SK-N-SH treated with all-trans-retinoic acid at 6 μM for 48 hours (cell line): ENCODE measurements around the gene CLDN15.
A peak's percentile ranks its signal among the peaks of the same experiment; 100 is the strongest.

Source experiments
- ATAC-seq: fragments of 200-7000 bp; cut with Tn5 transposase; 3 replicates; pipeline ENCODE4 v1.9.1; 2020; ENCODE audit warnings: mild to moderate bottlenecking, moderate library complexity
- ARNTL ChIP-seq: fragments of 450-650 bp; formaldehyde crosslinking; IDR thresholded peaks from 2 replicates; pipeline ENCODE4 v1.5.0; 2020; ENCODE audit warnings: low read depth, mild to moderate bottlenecking, moderate library complexity, borderline replicate concordance
- BACH2 ChIP-seq: fragments of 250-450 bp; sonication (Bioruptor Pico); IDR thresholded peaks from 2 replicates; pipeline ENCODE4 v1.9.0; 2021; ENCODE audit warnings: mild to moderate bottlenecking, borderline replicate concordance
- CREB5 ChIP-seq: fragments of 250-450 bp; sonication (Bioruptor Pico); IDR thresholded peaks from 2 replicates; pipeline ENCODE4 v1.5.1; 2020; ENCODE audit warnings: low read depth, mild to moderate bottlenecking, moderate library complexity
- CSRNP3 ChIP-seq: fragments of 250-450 bp; sonication (Bioruptor Pico); IDR thresholded peaks from 2 replicates; pipeline ENCODE4 v1.5.1; 2021; ENCODE audit warnings: mild to moderate bottlenecking, moderate library complexity
- ESRRG ChIP-seq: fragments of 250-450 bp; sonication (Bioruptor Pico); IDR thresholded peaks from 2 replicates; pipeline ENCODE4 v1.6.1; 2021; ENCODE audit warnings: mild to moderate bottlenecking
- GLIS3 ChIP-seq: fragments of 250-450 bp; sonication (Bioruptor Pico); IDR thresholded peaks from 2 replicates; pipeline ENCODE4 v1.5.0; 2020; ENCODE audit warnings: mild to moderate bottlenecking, moderate library complexity
- OSR1 ChIP-seq: fragments of 250-450 bp; sonication (Bioruptor Pico); IDR thresholded peaks from 2 replicates; pipeline ENCODE4 v1.8.0; 2022; ENCODE audit warnings: moderate library complexity, mild to moderate bottlenecking, inconsistent platforms
- PATZ1 ChIP-seq: fragments of 250-450 bp; sonication (Bioruptor Pico); IDR thresholded peaks from 2 replicates; pipeline ENCODE4 v1.8.0; 2020; ENCODE audit warnings: mild to moderate bottlenecking, moderate library complexity, borderline replicate concordance
- PPARA ChIP-seq: fragments of 250-450 bp; sonication (Bioruptor Pico); IDR thresholded peaks from 2 replicates; pipeline ENCODE4 v1.5.0; 2020; ENCODE audit warnings: mild to moderate bottlenecking, borderline replicate concordance
- RARB ChIP-seq: fragments of 250-450 bp; sonication (Bioruptor Pico); IDR thresholded peaks from 2 replicates; pipeline ENCODE4 v1.8.0; 2021; ENCODE audit warnings: mild to moderate bottlenecking, moderate library complexity
- SNAI2 ChIP-seq: fragments of 250-450 bp; sonication (Bioruptor Pico); IDR thresholded peaks from 2 replicates; pipeline ENCODE4 v1.5.0; 2020; ENCODE audit warnings: mild to moderate bottlenecking, moderate library complexity
- TCF4 ChIP-seq: fragments of 250-450 bp; sonication (Bioruptor Pico); IDR thresholded peaks from 2 replicates; pipeline ENCODE4 v1.8.0; 2021; ENCODE audit warnings: mild to moderate bottlenecking, moderate library complexity, borderline replicate concordance
- TOX ChIP-seq: fragments of 250-450 bp; sonication (Bioruptor Pico); IDR thresholded peaks from 2 replicates; pipeline ENCODE4 v1.8.0; 2021; ENCODE audit warnings: mild to moderate bottlenecking, moderate library complexity, borderline replicate concordance
- TSHZ2 ChIP-seq: fragments of 250-450 bp; sonication (Bioruptor Pico); IDR thresholded peaks from 2 replicates; pipeline ENCODE4 v1.5.0; 2020; ENCODE audit warnings: mild to moderate bottlenecking, moderate library complexity
- ZC3H10 ChIP-seq: fragments of 250-450 bp; sonication (Bioruptor Pico); IDR thresholded peaks from 2 replicates; pipeline ENCODE4 v1.5.1; 2021; ENCODE audit warnings: mild to moderate bottlenecking, moderate library complexity
- ZFP3 ChIP-seq: fragments of 250-450 bp; sonication (Bioruptor Pico); IDR thresholded peaks from 2 replicates; pipeline ENCODE4 v1.5.0; 2020; ENCODE audit warnings: mild to moderate bottlenecking, moderate library complexity
- ZFP30 ChIP-seq: fragments of 450-650 bp; formaldehyde crosslinking; IDR thresholded peaks from 2 replicates; pipeline ENCODE4 v1.5.0; 2022; ENCODE audit warnings: mild to moderate bottlenecking, moderate library complexity
- ZNF565 ChIP-seq: fragments of 450-650 bp; formaldehyde crosslinking; conservative IDR thresholded peaks from 2 replicates; pipeline ENCODE4 v1.5.0; 2020; ENCODE audit warnings: low read depth, mild to moderate bottlenecking, moderate library complexity
- ZNF70 ChIP-seq: fragments of 450-650 bp; formaldehyde crosslinking; IDR thresholded peaks from 2 replicates; pipeline ENCODE4 v1.5.0; 2020; ENCODE audit warnings: mild to moderate bottlenecking, moderate library complexity
- ZNF8 ChIP-seq: fragments of 450-650 bp; formaldehyde crosslinking; IDR thresholded peaks from 2 replicates; pipeline ENCODE4 v1.5.0; 2020; ENCODE audit warnings: mild to moderate bottlenecking, moderate library complexity

CLDN15 gene

GRCh38 chr7:101236292-101236835, 1.2 kb downstream of the CLDN15 start:
- no peak for ATAC-seq
- TF ChIP-seq ZFP3 (CRISPR knock-in tag) (no peak), PATZ1 (CRISPR knock-in tag) (no peak)

- TF ChIP-seq CREB5 (CRISPR knock-in tag) (no peak), RARB (no peak), GLIS3 (CRISPR knock-in tag) (no peak), ARNTL (CRISPR knock-in tag) (no peak), ZNF70 (CRISPR knock-in tag) (no peak), ZFP3 (CRISPR knock-in tag) (no peak), PPARA (CRISPR knock-in tag) (no peak), TCF4 (CRISPR knock-in tag) (no peak), ZC3H10 (CRISPR knock-in tag) (no peak), PATZ1 (CRISPR knock-in tag) (no peak), TSHZ2 (no peak), ZNF8 (CRISPR knock-in tag) (no peak), ZFP30 (no peak), OSR1 (no peak), BACH2 (CRISPR knock-in tag) (no peak)
- no peak for ATAC-seq
These were observed 2.1 kb downstream of the CLDN15 start for GRCh38 chr7:101235522-101235921.

- TF ChIP-seq TSHZ2 (no peak), TOX (CRISPR knock-in tag) (no peak), OSR1 (no peak), ZFP3 (CRISPR knock-in tag) (no peak), ZC3H10 (CRISPR knock-in tag) (no peak), RARB (no peak), PATZ1 (CRISPR knock-in tag) (no peak), ZNF565 (CRISPR knock-in tag) (no peak), PPARA (CRISPR knock-in tag) (no peak), ZNF70 (CRISPR knock-in tag) (no peak), ESRRG (CRISPR knock-in tag) (no peak), CSRNP3 (CRISPR knock-in tag) (no peak), SNAI2 (CRISPR knock-in tag) (no peak), BACH2 (CRISPR knock-in tag) (no peak)
- peak; percentile 31 for ATAC-seq
These were observed 2.6 kb downstream of the CLDN15 start for GRCh38 chr7:101235050-101235449.
